Measurements from ENCODE around the gene SIGLEC11. TPM values are rescaled to one million over a fixed set of nuclear protein-coding genes. Genes with fewer than 3 reads are reported as not detected.

SIGLEC11 gene
- total RNA-seq, 4 donors from 2014 or later, result 0.38 TPM; not detected in 3

DNA sequence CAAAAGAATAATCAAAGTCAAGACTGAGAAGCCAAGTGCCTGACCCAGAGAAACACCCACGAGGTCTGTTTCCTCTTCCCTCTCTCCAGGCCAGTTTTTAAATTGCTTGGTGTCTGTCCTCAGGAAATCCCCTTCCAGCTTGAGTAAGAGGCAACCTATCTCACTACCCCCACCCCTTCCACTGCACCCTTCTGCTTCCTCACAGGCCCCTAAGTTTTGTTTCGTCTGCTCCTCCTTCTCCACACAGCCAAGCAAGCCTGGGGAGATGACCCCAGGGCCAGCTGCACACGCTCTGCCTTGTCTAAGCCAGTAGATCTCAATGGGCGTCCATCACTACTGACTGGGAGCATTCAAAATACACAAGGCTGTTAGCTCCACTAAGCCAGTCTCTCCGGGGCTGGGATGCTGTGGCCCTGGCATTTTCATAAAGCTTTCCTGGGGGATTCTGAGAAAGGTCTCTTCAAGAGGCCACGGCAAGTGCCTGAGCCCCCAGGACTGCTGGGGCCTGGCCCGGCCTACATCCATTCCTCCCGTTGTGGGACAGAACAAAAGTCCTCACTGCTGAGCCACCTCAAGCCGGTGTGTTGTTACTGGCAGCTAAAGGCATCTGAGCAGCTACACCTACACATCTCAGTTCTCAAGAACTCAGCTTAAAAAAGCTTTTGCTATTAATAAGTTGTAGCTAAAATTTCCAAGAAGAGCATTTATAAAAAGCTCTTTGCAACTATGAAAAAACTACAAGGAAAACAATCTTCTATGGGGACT lies 49.4 kb downstream of the SIGLEC11 start:
- 46 to 64% methylated on average over 8 to 9 of the region's 9 CpGs for WGBS, 2 donors
- intact Hi-C loops (cut with DNase I), result no loop called here
- DNase-seq, result no peak
- Histone ChIP-seq H3K4me1 (peaks cover 3 to 15% (median 12%) of the 10 kb centered on the region in 3 donors), H3K27ac (peak overlapping the region in 1 of 4 donors; percentile 32), H3K4me3 (no peak overlapping the region), H3K9me3 (no peaks in the 10 kb centered on the region), H3K36me3 (peaks cover 18 to 86% (median 24%) of the 10 kb centered on the region in 3 donors), H3K27me3 (no peaks in the 10 kb centered on the region)
- TF ChIP-seq, protein P1, sequence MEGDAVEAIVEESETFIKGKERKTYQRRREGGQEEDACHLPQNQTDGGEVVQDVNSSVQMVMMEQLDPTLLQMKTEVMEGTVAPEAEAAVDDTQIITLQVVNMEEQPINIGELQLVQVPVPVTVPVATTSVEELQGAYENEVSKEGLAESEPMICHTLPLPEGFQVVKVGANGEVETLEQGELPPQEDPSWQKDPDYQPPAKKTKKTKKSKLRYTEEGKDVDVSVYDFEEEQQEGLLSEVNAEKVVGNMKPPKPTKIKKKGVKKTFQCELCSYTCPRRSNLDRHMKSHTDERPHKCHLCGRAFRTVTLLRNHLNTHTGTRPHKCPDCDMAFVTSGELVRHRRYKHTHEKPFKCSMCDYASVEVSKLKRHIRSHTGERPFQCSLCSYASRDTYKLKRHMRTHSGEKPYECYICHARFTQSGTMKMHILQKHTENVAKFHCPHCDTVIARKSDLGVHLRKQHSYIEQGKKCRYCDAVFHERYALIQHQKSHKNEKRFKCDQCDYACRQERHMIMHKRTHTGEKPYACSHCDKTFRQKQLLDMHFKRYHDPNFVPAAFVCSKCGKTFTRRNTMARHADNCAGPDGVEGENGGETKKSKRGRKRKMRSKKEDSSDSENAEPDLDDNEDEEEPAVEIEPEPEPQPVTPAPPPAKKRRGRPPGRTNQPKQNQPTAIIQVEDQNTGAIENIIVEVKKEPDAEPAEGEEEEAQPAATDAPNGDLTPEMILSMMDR (IDR thresholded peaks at IDR 0.05), result no peak
- no peak for TF ChIP-seq POLR2A (IDR thresholded peaks at IDR 0.05)

DNA sequence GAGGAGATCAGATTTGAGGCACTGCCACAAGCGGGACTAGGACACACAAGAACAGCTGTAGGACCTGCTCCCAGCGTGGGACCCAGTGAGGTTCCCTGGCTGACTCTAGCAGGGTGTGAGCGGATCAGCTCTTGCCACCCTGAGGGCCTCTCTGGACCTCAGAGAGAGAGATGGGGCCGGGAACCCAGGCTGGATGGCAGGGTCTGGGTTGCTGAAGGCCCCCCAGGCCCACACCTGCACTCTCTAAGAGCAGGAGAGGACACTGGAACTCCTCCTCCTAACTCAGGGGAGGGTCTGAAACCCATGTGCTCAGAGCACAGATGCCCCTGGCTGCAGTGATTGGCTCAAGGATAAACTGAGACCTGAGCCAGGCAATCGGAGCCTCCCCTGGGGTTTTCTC lies 50.8 kb downstream of the SIGLEC11 start:
- no peak for TF ChIP-seq POLR2A (IDR thresholded peaks at IDR 0.05)
- TF ChIP-seq, protein P1 (IDR thresholded peaks at IDR 0.05), result no peak
- H3K36me3 ChIP-seq, result peaks cover 18 to 78% (median 24%) of the 10 kb centered on the region in 3 donors
- no peak for DNase-seq
- no peak overlapping the region for H3K27ac ChIP-seq
- H3K27me3 ChIP-seq, result no peaks in the 10 kb centered on the region
- no peak overlapping the region for H3K4me3 ChIP-seq
- WGBS, 2 donors, result 84% methylated on average over 3 of the region's 5 CpGs; no CpG with 5 or more reads in 1 of the 2 donors
- intact Hi-C loops (cut with DNase I), result no loop called here
- H3K9me3 ChIP-seq, result no peaks in the 10 kb centered on the region
- H3K4me1 ChIP-seq, result peaks cover 3 to 15% (median 12%) of the 10 kb centered on the region in 3 donors

DNA sequence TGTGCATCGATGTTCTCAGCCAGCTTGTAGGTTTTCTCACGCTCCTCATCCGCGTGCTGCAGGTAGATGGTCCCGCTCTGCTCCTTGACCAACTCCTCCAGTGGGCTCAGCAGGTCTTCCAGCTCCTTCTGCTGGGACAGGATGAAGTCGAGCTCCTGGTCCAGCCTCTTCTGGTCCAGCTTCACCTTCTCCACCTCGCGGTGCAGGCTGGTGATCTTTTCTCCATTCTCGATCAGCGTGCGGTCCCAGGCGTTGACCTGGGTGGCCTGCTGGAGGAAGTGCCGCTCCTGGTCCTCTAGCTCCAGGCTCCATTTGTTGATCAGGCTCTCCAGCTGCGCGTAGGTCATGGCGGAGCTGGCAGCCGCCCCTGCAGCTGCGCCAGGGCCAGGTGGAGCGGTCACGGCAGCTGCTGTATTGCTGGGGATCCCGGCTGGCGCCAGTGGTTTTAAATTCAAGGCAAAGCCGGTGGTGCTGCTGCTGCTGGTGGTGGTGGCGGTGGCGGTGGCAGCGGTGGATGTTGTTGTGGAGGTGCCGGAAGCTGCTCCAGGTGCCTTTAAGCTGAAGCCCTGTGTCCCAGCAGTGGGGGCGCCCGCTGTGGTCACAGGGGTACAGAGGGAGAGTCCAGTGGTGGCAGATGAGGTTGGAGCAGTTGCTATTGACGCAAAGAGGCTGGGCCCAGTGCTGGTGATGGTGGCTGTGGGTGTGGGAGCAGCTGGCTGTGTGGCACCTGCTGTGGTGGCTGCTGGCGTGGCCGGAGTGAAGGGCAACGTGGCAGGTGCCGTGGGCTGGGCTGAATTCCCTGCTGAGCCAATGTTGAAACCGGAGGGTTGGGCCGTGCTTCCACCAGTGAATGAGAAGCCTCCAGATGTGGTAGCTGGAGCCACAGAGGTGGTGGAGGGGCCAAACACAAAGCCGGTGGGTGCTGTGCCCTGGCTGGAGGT lies 52.2 kb downstream of the SIGLEC11 start:
- Histone ChIP-seq H3K4me1 (peaks cover 3 to 15% (median 12%) of the 10 kb centered on the region in 3 donors), H3K36me3 (peaks cover 18 to 65% (median 24%) of the 10 kb centered on the region in 3 donors), H3K9me3 (no peaks in the 10 kb centered on the region), H3K27ac (no peak overlapping the region), H3K27me3 (no peaks in the 10 kb centered on the region), H3K4me3 (no peak overlapping the region)
- intact Hi-C loops (cut with DNase I), result no loop called here
- no peak for DNase-seq
- TF ChIP-seq POLR2A (IDR thresholded peaks at IDR 0.05), result no peak
- TF ChIP-seq, protein P1 (IDR thresholded peaks at IDR 0.05), result no peak
- 93 to 97% methylated on average over 5 to 22 of the region's 37 CpGs for WGBS, 2 donors

DNA sequence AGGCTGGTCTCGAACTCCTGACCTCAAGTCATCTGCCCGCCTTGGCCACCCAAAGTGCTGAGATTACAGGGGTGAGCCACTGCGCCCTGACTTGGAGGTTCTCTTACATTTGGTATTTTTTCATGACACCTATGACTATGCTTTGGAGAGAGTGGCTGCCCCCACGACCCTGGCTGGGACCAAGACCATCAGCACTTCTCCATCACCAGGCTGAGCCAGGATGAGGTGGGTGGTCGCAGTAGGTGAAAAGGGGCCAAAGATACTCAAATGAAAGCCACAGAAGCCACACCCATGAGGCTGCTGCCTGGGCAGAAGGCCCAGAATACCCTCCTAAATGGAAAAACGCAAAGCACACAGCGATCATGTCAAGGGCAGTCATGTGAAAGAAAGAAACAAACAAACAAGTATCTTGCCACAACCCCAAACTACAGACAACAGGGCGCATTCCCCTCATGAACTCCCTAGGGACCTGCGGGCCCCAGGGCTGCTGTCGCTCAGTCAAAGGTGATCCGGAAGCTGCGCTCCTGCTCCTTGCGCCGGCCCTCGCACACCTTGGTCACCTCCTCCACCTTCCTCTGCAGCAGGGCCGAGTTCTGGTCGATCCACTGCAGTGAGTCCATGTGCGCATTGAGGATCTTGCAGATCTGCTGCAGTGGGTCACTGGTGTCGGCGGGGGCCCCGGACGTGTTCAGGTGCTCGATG lies 53.1 kb downstream of the SIGLEC11 start:
- Histone ChIP-seq H3K4me3 (no peak overlapping the region), H3K27ac (no peak overlapping the region), H3K27me3 (no peaks in the 10 kb centered on the region), H3K9me3 (no peaks in the 10 kb centered on the region), H3K4me1 (peaks cover 3 to 13% (median 12%) of the 10 kb centered on the region in 3 donors), H3K36me3 (peaks cover 18 to 56% (median 24%) of the 10 kb centered on the region in 3 donors)
- DNase-seq, result no peak
- intact Hi-C loops (cut with DNase I), result no loop called here
- 85 to 93% methylated on average over 11 to 14 of the region's 23 CpGs for WGBS, 2 donors
- TF ChIP-seq POLR2A (IDR thresholded peaks at IDR 0.05), result no peak
- TF ChIP-seq, protein P1 (IDR thresholded peaks at IDR 0.05), result no peak
